Fibroblast of lung (primary cell): Measurements from ENCODE around the gene DHX57. TPM values are rescaled to one million over a fixed set of nuclear protein-coding genes. Genes with fewer than 3 reads are reported as not detected.
A peak's percentile ranks its signal among the peaks of the same experiment; 100 is the strongest.
"Not testable (repeated sequence)": the region's sequence is repeated elsewhere in the genome, so short reads cannot be mapped to it uniquely, and the experiment has no call there.

Experiments used
- DNase-seq, 2 donors: peaks; one replicate each; pipeline versions ENCODE4 v3.0.0 to v3.0.0-alpha.2; 2010; ENCODE audit warnings: low read depth in 2 of 2
- H2AFZ ChIP-seq: 2 replicates; pipeline ENCODE4 v1.5.1; 2012; ENCODE audit warnings: low read length, control low read depth, inconsistent platforms
- H3K27ac ChIP-seq: 2 replicates; pipeline ENCODE4 v1.5.1; 2011; ENCODE audit warnings: low read length, control low read depth; ENCODE audit not compliant: insufficient read depth
- H3K27me3 ChIP-seq: 2 replicates; pipeline ENCODE4 v1.5.1; 2011; ENCODE audit warnings: mild to moderate bottlenecking, low read length; ENCODE audit not compliant: control insufficient read depth, insufficient read depth
- H3K36me3 ChIP-seq: 2 replicates; pipeline ENCODE4 v1.5.1; 2011; ENCODE audit warnings: low read length; ENCODE audit not compliant: control insufficient read depth, insufficient read depth
- H3K4me1 ChIP-seq: 2 replicates; pipeline ENCODE4 v1.5.1; 2011; ENCODE audit warnings: low read length; ENCODE audit not compliant: control insufficient read depth, insufficient read depth; ENCODE audit errors: extremely low read depth
- H3K4me2 ChIP-seq: 2 replicates; pipeline ENCODE4 v1.5.1; 2011; ENCODE audit warnings: low read length, control low read depth; ENCODE audit not compliant: insufficient read depth; ENCODE audit errors: extremely low read depth
- H3K4me3 ChIP-seq, 4 experiments: fragments of 200-600 bp in 1 of 4; sonication (generic) in 1 of 4; replicated peaks in 1 of 4; 2 replicates each; pipeline ENCODE4 v1.5.1; 2011 to 2016; ENCODE audit warnings: low read length in 4 of 4, low read depth in 3 of 4, mild to moderate bottlenecking in 3 of 4, control low read depth in 2 of 4, inconsistent platforms in 1 of 4, mixed read lengths in 1 of 4; ENCODE audit not compliant: insufficient read depth in 1 of 4; ENCODE audit errors: control extremely low read depth in 1 of 4
- H3K79me2 ChIP-seq: 2 replicates; pipeline ENCODE4 v1.5.1; 2012; ENCODE audit warnings: mild to moderate bottlenecking, low read length, inconsistent platforms; ENCODE audit not compliant: control insufficient read depth, insufficient read depth
- H3K9ac ChIP-seq: 2 replicates; pipeline ENCODE4 v1.5.1; 2011; ENCODE audit warnings: mild to moderate bottlenecking, low read length, control low read depth; ENCODE audit not compliant: insufficient read depth
- H3K9me3 ChIP-seq: 2 replicates; pipeline ENCODE4 v1.5.1; 2012; ENCODE audit warnings: low read depth, low read length; ENCODE audit not compliant: control insufficient read depth, insufficient read depth
- H4K20me1 ChIP-seq: 2 replicates; pipeline ENCODE4 v1.5.1; 2011; ENCODE audit warnings: low read length; ENCODE audit not compliant: control insufficient read depth, insufficient read depth; ENCODE audit errors: extremely low read depth
- EZH2 ChIP-seq: IDR thresholded peaks from 2 replicates; pipeline ENCODE4 v1.5.1; 2012; ENCODE audit warnings: low read length, control low read depth, mild to moderate bottlenecking; ENCODE audit errors: missing control alignments
- polyA plus RNA-seq, 2 donors: library from polyadenylated mRNA; depleted of rRNA in 1 of 2; stranded (reverse) in 1 of 2; unstranded in 1 of 2; fragments of >200 nt; gene quantifications; 2 replicates each; pipeline ENCODE4 v1.2.1, GENCODE V29; 2011 to 2012; ENCODE audit warnings: missing spikeins in 1 of 2
- total RNA-seq: library from RNA; depleted of rRNA; stranded (reverse); fragments of >200 nt; gene quantifications from 2 replicates; pipeline ENCODE4 v1.2.1, GENCODE V29; 2014
- TF ChIP-seq, protein P1 (sequence below), 2 donors: IDR thresholded peaks in 1 of 2; conservative IDR thresholded peaks in 1 of 2; 1 replicate in 1 of 2; 2 replicates in 1 of 2; pipeline ENCODE4 v1.5.1; 2011 to 2012; ENCODE audit warnings: low read length in 2 of 2, control low read depth in 1 of 2, inconsistent platforms in 1 of 2, low read depth in 1 of 2, mild to moderate bottlenecking in 1 of 2

The DHX57 gene
- total and polyA plus RNA-seq, 2 donors (not counting 1 experiment from before 2014, with no cell fraction given): 18.5 to 23.5 TPM

DNA sequence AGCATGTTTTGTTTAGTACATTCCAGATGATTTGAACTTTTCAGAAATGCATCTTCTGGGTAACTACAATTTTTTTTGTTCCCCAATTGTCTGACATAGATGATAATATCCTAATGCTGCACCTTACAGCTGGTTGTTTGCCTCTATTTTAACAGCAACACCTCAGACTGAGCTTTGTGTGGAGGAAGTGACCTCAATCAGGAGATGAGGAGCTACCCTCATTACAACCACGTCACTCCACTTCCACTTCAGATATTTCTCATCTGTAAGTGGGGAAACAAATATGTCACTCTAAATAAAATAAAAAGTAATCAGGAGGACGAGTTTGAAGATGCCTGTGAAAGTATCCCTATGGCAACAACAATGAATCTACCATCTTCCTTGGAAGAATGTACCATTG, 112.5 kb downstream of the DHX57 start:
- TF ChIP-seq EZH2: no peak
- TF ChIP-seq, protein P1, sequence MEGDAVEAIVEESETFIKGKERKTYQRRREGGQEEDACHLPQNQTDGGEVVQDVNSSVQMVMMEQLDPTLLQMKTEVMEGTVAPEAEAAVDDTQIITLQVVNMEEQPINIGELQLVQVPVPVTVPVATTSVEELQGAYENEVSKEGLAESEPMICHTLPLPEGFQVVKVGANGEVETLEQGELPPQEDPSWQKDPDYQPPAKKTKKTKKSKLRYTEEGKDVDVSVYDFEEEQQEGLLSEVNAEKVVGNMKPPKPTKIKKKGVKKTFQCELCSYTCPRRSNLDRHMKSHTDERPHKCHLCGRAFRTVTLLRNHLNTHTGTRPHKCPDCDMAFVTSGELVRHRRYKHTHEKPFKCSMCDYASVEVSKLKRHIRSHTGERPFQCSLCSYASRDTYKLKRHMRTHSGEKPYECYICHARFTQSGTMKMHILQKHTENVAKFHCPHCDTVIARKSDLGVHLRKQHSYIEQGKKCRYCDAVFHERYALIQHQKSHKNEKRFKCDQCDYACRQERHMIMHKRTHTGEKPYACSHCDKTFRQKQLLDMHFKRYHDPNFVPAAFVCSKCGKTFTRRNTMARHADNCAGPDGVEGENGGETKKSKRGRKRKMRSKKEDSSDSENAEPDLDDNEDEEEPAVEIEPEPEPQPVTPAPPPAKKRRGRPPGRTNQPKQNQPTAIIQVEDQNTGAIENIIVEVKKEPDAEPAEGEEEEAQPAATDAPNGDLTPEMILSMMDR (conservative IDR thresholded peaks at IDR 0.05 in 1 of 2, IDR thresholded peaks at IDR 0.05 in 1 of 2; ENCODE audit: low read depth in 1 of 2, low read length in 2 of 2): no peak

DNA sequence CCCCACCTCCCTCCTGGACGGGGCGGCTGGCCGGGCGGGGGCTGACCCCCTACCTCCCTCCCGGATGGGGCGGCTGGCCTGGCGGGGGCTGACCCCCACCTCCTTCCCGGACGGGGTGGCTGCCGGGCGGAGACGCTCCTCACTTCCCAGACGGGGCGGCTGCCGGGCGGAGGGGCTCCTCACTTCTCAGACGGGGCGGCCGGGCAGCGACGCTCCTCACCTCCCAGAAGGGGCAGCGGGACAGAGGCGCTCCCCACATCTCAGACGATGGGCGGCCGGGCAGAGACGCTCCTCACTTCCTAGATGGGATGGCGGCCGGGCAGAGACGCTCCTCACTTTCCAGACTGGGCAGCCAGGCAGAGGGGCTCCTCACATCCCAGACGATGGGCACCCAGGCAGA, 119.8 kb downstream of the DHX57 start:
- H3K9ac ChIP-seq, DNase-seq, H3K27me3 ChIP-seq, H3K4me2 ChIP-seq, H3K4me1 ChIP-seq, H3K4me3 ChIP-seq, H3K36me3 ChIP-seq, H3K79me2 ChIP-seq, H2AFZ ChIP-seq, H3K9me3 ChIP-seq, H4K20me1 ChIP-seq, H3K27ac ChIP-seq: not testable (repeated sequence)

More for the DNA sequence above, 112.5 kb downstream of the DHX57 start:
- Histone ChIP-seq H3K9me3 (no peaks in the 10 kb centered on the region), H3K27ac (no peak overlapping the region), H4K20me1 (no peaks in the 10 kb centered on the region), H3K79me2 (no peaks in the 10 kb centered on the region), H3K4me1 (no peaks in the 10 kb centered on the region), H3K4me2 (no peak overlapping the region), H3K27me3 (no peaks in the 10 kb centered on the region), H2AFZ (no peak overlapping the region), H3K4me3 (no peak overlapping the region), H3K9ac (no peak overlapping the region), H3K36me3 (no peaks in the 10 kb centered on the region)
- DNase-seq: no peak

DNA sequence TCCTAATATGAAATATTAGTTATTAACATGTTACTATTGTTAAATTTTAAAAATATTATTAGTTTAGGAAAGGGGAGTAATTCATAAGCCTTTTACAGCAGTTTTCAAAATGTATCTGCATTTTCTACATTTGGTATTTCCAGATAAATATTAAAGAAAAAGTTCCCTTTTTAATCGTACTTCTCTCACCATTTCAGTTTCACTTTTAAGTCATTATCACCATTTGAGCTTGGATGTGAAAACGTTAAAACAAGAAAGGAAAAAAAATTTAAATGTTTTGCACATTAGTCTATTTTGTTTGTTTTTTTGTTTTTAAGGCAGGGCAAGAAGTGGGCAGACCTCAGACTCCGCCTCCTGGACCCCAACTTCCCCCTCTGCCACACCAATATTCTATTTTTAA, 121.2 kb downstream of the DHX57 start:
- H4K20me1 ChIP-seq: peaks cover 4% of the 10 kb centered on the region
- H3K9ac ChIP-seq: no peak overlapping the region
- H3K27ac ChIP-seq: no peak overlapping the region
- no peaks in the 10 kb centered on the region for H3K27me3 ChIP-seq
- DNase-seq: no peak
- no peaks in the 10 kb centered on the region for H3K4me1 ChIP-seq
- H2AFZ ChIP-seq: no peak overlapping the region
- H3K79me2 ChIP-seq: peaks cover 16% of the 10 kb centered on the region
- peaks cover 1% of the 10 kb centered on the region for H3K36me3 ChIP-seq
- H3K4me3 ChIP-seq: peak overlapping the region in 1 of 4 experiments; percentile 12
- TF ChIP-seq, protein P1 (conservative IDR thresholded peaks at IDR 0.05 in 1 of 2, IDR thresholded peaks at IDR 0.05 in 1 of 2; ENCODE audit: low read depth in 1 of 2, low read length in 2 of 2): no peak
- no peaks in the 10 kb centered on the region for H3K9me3 ChIP-seq
- H3K4me2 ChIP-seq: peak overlapping the region; percentile 51
